HG02884 (cell line): ENCODE results near the gene INO80E.
"Not testable (repeated sequence)": the region's sequence is repeated elsewhere in the genome, so short reads cannot be mapped to it uniquely, and the experiment has no call there.

ENCODE experiments used
- ATAC-seq: cut with Tn5 transposase; IDR thresholded peaks from one replicate; pipeline ENCODE4 v1.9.1; 2021; ENCODE audit warnings: mild to moderate bottlenecking, moderate library complexity; ENCODE audit not compliant: unreplicated experiment

INO80E gene

DNA sequence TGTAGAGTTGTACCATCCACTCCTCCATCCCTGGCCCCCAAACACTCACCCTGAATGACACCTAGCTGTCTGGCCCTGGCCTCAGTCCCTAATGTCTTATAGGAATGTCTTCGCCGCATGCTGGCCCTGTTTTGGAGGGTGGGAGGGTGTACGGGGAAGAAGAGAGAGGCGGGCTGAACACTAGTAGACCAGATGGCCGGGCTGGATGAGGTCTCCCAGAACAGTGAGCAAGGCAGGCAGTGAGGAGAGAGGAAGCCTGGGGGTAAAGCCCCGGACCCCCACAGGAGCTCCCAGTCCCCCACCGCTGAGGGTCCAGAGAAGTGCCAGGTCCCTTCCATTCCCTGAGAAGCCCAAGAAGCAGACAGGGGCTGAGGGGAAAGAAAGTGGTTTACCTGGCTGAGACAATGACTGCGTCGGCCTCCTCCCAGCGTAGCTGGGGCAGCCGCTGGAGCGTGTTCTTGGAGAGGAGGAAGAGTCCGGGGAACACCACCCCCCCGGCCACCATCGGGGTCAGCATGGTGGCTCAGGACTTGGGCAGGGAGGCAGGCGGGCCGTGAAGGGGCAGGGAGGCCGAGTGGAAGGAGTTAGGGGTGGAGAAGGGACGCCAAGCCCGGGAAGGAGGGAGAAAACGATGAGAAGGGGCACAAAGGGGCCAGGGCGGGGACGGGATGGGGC is 34.1 kb downstream of the INO80E start:
- ATAC-seq: no peak

DNA sequence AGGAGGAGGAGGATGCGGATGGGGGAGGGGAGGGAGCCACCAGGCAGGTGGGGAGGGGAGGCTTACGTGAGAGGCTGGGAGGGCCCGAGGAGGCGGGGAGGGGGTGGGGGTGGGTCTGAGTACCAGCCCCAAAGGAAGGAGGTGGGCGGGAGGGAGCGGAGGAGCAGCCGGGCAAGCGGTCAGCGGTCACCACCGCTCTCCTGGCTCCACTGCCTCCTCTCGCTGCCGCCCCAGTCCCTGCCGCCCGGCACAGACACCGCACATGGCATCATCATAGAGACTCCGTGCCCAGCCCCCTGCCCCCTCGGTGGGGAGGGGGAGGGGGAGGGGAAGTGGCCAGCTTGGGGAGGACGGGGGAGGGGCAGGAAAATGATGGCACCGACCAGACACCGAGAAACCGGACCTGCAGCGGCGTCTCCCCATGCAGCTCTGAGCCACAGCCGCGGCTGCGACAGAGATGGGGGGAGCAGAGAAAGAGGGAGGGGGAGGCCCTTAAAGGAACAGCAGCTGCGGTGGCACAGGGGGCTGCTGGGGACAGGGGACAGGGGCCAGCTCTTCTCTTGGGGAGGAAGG is 34.9 kb downstream of the INO80E start, which contains the start of gene TLCD3B:
TSS of gene TLCD3B (minus strand) at position 431 of the 573 bp plus-strand sequence. CDS start 744 bp downstream, outside the sequence.
- no peak for ATAC-seq

DNA sequence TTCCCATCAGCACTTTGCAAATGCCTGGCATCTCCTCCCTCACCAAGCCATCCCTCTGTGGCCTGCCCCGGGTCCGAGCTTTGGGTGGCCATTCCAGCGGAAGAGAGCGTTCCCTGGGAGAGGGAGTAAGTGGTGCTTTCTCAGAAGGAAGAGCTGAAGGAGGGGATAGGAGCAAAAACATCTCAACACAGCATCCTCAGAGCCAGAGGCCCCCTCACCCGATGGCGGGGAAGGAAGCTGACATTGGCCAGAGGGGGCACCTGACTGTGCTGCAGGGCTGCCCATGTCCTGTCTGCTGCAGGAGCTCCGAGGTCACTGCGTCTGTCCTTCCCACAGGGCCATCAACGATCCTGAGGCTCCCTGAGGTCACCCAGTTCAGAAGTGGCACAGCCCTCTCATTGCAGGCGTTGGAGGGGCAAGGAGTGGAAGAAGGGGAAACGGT is 35.5 kb downstream of the INO80E start:
- no peak for ATAC-seq

DNA sequence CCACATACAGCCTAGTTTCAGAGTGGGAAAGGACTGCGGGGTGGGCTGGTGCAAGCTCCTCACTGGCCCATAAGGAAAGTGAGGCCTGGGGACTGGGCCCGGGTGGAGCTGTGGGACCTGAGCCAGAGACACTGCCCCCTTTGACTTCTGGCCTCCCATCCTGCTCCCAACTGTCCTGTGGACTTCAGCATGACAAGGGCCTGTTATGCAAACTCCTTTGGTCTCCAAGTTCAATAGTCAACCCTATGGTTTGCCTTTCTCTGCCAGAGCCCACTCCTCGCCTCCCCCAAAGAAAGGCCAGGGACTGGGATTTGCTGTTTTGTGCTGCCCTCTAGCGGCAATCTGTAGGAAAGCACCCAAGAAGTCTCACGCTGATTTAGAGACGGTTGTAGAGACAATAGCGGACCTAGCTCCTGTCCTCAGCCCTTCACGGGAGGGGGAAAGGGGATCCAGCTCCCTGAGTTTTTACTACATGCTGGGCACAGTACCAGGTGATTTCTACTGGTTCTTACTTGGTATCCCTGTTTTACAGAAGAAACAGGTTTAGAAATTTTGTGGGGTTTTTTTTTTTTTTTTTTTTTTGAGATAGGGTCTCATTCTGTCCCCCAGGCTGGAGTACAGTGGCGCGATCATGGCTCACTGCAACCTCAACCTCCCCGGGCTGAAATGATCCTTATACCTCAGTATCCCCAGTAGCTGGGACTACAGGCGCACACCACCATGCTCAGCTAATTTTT is 36.2 kb downstream of the INO80E start:
- ATAC-seq: no peak

DNA sequence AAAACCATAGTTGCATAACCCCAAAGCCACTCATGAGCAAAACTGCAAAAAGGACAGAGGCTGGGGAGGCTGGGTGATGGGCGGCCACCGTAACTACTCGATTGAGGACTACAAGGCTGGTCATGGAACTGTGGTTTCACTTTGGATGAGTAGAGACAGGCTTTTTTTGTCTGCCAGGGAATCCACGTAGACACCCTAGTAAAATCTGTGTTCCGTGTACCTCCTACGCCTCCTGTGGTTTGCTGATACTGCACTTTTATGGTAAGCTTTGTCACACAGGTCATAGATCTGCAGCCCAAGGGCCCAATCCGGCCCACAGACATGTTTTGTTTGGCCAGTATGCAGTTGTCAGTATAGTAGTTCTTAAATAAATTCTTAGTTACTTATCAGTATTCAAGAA is 37.2 kb downstream of the INO80E start:
- ATAC-seq: no peak

DNA sequence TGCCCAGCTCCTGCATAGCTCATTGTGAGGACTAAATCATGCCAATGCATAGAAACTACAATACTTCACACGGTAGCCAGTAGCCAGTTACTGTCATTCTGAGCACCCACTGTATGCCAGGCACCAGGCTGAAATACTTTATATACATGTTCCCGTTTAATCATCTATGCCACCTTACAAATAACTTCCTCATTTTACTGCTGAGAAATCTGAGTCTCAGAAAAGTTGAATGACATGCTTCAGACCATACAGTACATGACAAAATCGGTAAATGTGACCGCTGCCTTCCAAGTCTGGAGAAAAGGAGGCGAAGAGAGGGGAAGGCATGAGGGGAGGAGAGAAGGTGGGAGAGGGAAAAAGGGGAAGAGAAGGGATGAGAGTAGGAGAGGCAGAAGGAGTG is 44.2 kb downstream of the INO80E start:
- no peak for ATAC-seq

DNA sequence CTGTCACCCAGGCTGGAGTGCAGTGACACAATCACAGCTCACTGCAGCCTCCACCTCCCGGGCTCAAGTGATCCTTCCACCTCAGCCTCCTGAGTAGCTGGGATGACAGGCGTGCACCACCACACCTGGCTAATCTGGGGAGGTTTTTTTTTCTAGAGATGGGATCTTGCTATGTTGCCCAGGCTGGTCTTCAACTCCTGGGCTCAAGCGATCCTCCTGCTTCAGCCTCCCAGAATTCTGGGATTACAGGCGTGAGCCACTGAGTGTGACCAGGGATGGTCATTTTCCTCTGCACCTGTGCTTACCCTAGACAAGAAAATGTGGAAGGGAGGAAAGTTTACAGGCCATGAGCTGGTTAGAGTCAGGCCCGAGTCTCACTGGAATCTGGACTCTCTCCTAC is 44.6 kb downstream of the INO80E start:
- ATAC-seq: not testable (repeated sequence)

DNA sequence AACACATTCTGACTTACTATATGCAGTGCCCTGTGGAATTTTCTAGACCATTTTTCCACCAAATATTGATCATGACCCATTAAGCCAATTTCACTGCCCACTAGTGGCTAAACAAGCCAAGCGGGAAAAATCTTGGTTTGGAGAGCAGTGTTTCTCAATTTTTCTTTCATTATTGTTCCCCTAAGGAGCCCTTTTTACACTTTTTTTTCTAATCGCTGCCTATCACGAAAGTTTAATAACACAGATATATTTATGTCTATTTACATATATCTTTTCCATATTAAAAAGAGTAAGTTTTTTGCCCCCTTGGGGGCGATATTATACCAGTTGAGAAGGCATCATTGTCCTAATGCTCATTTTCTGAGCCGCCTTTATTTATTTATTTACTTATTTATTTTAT is 45.8 kb downstream of the INO80E start:
- no peak for ATAC-seq

DNA sequence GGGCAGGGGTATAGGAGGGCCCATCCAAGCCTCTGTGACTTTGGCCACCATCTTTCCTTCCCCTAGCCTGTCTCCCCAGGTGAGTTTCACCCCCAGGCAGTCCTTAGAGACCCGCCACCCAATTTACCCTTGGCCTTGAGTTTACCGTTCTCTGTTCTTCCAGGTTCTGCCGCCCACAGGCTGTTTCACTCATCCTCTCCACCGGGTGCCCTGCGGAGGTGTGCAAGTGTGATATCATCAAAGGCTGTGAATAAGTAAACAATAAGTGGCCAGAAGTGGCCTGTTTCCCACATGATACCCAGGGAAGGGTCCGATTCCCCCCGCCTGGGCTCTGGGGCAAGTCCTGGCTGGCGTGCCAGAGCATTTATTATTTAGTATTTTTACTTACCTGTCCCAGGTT is 50.1 kb downstream of the INO80E start:
- no peak for ATAC-seq

DNA sequence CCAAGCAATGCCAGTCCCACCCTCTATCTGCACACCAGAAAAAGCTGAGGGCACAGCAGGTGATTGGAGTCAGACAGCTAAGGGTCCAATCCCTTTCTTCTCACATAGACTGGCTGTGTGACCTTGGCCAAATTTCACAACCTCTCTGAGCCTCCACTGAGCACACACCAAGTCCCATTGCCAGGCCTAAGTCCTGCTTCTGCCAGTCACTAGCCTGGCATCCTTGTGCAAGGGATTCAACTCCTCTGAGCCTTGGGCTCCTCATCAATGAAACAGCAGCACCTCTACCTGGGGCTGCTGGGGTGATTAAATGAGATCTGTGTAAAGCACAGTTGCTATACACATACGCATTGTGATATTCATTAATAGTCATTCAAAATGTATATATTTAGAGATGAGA is 50.5 kb downstream of the INO80E start:
- no peak for ATAC-seq

DNA sequence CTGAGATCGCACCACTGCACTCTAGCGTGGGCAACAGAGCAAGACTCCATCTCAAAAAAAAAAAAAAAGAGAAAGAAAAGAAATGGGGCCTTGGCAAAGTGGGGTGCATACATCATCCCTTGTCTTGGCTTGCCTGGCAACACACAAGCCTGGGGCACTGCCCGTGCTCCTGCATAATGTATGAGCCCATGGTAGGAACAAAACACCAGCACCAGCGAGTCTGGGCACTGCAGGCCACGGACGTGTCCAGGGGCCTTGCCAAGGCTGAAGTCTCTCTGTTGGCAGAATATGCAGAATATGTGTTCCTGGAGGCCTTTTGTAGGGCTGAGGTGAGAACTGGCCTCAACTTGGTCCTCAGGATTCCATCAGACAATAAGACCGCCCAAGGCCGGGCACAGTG is 53.8 kb downstream of the INO80E start:
- no peak for ATAC-seq

DNA sequence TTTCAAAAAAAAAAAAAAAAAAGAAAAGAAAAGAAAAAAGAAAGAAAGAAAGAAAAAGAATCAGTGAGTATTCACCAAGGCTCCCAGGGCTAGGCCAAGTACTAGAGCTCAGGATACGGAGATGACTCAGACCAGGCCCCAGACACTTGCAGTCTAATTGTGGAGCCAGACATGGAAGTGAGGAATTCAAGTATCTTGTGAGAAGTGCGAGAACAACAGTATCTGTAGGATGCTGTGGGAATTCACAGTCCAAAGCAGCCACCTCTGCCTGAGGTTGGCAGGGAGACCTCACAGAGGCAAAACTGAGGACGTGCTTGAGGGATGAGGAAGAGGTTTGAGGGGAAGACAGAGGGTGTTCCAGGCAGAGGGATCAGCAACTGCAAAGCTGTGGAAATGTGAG is 55.5 kb downstream of the INO80E start:
- no peak for ATAC-seq

DNA sequence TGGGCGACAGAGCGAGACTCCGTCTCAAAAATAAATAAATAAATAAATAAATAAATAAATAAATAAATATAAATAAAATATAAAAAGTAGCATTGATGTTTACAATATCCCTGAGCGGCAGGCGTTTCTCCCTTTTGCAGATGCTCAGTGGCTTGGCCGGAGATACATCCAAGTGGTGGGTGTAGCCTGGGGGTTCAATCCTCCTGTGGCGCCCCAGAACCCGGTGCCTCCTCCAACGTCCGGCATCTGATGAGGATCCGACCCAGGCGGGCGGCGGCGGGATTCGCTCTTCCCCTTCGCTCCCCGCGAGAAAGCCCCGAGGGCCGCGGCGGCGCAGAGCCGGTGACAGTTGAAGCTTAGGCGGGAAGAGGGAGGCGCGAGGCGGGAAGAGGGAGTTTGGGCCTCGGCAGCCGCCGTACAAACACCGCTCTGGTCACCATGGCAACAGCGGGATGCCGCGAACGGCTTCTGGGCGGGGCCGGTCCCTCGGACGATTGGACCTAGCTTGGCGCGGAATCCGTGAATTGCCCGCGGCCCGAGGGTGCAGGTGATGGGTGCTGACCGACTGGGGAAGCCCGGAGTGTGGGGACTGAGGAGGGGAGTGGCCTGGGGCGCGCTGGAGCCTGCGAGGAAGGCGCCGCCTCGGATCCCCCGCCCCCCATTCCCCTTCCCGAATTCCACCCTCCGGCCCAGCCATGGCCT is 56.8 kb downstream of the INO80E start:
- no peak for ATAC-seq

DNA sequence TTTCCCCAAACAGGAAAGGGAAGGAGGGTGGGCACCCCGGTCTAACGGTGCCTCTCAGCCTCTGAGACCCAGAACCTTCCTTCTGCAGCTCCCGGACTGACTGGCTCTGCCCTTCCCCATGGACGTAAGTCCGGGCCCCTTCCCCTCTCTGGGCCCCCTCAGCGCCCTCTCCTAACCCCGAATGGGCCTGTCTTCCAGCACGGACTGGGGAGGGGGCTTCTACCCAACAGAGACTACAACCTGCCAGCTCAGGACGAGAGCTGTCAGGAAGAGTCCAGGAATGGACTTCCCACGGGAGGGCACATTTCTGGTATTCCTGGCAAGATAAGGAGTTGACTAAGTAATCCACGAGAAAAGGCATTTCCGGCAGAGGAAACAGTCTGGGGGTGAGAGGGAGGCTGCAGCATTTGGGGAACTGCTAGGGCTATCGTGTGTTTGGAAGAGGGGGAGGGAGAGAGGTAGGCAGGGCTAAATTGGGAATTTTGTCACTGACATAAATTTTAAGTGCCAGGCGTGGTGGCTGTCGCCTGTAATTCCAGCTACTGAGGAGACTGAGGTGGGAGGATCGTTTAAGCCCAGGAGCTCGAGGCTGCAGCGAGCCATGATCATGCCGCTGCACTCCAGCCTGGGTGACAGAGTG is 57.5 kb downstream of the INO80E start:
- ATAC-seq: no peak

DNA sequence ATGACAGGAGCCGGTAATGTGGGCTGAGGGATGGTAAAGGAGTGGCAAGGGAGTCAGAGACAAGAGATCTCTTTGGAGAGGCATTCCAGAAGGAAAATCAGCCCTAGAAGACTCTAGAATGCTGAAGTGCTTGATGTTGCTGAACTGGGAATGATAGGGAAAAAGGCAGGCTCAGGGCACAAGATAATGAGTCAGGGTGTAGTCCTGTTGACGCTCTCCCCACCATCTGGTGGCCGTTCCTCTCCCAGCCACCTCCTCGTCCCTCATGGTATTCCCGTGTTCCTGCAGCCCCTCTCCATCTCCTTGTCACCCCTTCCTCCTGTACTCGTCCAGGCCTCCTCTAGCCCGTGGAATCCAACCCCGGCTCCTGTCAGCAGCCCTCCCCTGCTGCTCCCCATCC is 58.4 kb downstream of the INO80E start:
- no peak for ATAC-seq

DNA sequence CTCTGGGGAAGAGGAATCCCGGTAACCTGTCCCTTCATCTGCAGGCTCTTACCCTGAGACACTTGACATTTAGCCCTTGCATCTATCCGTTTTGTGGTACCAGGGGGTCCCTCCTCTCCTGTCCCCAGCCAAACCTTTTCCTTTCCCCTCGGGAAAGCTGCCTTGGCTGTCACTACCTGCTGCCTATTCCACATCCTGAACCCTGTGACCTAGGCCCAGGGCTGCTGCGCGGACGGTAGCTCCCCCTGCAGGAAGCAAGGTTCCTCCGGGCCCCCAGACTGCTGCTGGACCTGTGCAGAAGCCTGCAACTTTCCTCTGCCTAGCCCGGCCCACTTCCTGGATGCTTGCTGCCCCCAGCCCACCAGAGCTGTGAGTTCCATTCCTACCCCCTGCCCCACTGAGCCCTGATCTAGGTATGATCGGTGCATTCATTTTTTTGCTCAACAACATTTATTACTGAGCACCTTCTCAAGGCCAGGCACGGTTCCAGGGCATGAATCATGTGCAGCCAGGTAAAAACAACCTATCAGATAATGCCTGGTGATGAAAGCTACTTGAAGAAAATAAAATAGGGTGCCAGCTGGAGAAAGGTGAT is 59.0 kb downstream of the INO80E start:
- ATAC-seq: no peak
